ENCODE measurements around the gene COL1A2. TPM values are rescaled to one million over a fixed set of nuclear protein-coding genes. Genes with fewer than 3 reads are reported as not detected.

COL1A2 gene
- total and polyA plus RNA-seq, 2 of the 4 experiments (the other 2 are of a cell fraction), result 1,211 to 4,454 TPM

DNA sequence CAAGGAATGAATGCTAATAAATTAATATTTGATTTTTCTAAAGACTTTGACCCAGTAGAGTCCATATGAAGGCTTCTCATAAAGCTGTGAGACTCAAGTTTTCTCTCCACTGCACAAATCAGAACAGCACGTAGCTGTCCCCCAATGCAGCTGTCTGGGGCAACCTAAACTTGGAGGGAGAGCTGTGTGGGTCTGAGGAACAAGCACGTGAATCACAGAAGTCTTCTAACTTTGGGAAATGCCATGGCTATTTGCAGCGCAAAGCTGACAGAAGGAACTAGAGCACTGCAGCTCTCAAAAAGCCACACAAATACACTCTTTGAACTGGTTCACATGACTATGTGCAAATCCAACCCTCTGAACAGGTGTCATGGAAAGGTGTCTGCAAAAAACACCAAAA is 47.9 kb downstream of the COL1A2 start:
- H3K9me1 ChIP-seq (ENCODE audit: insufficient read depth, low read length), result no peaks in the 10 kb centered on the region; the same call in 1 of the 2 replicates
- no peak overlapping the region for H2AFZ ChIP-seq (replicated peaks; ENCODE audit: low read length, poor library complexity)
- ATAC-seq (ENCODE audit: low read depth), result no peak
- no peaks in the 10 kb centered on the region for H3K9me3 ChIP-seq (ENCODE audit: control insufficient read depth, insufficient read depth, low read length)
- no peak overlapping the region for H3K27ac ChIP-seq (ENCODE audit: insufficient read depth, low read length)
- in situ Hi-C loops (cut with MboI; ENCODE audit: low sequenced_read_pairs), result loop anchor here (25.0 kb wide), 1 partner anchor 530 kb away; the partner anchor contains the start of genes GNG11 and GNGT1
- no peak overlapping the region for H2AK9ac ChIP-seq (replicated peaks; ENCODE audit: low read depth, low read length, poor library complexity)
- ChIA-PET CTCF (interaction anchor here (0.7 to 8.2 kb wide), 2 partner anchors 153 to 757 kb away, joined by 5 to 79 read pairs; no protein-coding TSS in a partner anchor), POLR2A (ENCODE audit: unreplicated experiment) (no interaction called here)
- H2BK20ac ChIP-seq (ENCODE audit: low read depth, low read length), result no peak overlapping the region
- WGBS, 2 experiments (ENCODE audit: extremely low coverage in 2 of 2, insufficient read length in 1 of 2), result no CpG with 5 or more reads among the region's 3 CpGs
- H3K56ac ChIP-seq (ENCODE audit: extremely low read depth, insufficient read depth, low read length), result no peak overlapping the region
- no peak overlapping the region for H2BK120ac ChIP-seq (ENCODE audit: low read depth, low read length)
- H2AK5ac ChIP-seq (ENCODE audit: low read depth, low read length), result no peak overlapping the region
- no peaks in the 10 kb centered on the region; the same call in 1 of the 2 replicates for H3K27me3 ChIP-seq (ENCODE audit: control insufficient read depth, insufficient read depth, low read length)
- no peak overlapping the region for H2BK15ac ChIP-seq (ENCODE audit: low read depth, low read length)
- no peak overlapping the region for H4K91ac ChIP-seq (ENCODE audit: insufficient read depth, low read depth, low read length)
- no peaks in the 10 kb centered on the region for H3K36me3 ChIP-seq (ENCODE audit: control insufficient read depth, insufficient read depth, low read length)
- H4K5ac ChIP-seq (ENCODE audit: low read depth, low read length), result no peak overlapping the region
- H3K4me2 ChIP-seq (ENCODE audit: low read depth, low read length), result no peak overlapping the region
- intact Hi-C loops (cut with micrococcal nuclease), result no loop called here
- no peak overlapping the region for H3K23ac ChIP-seq (ENCODE audit: low read depth, low read length)
- BruUV-seq (replicated peaks), result no TSS peak
- TF ChIP-seq NFE2L2 (IDR thresholded peaks at IDR 0.05; ENCODE audit: low read depth, low read length) (no peak), FOS (IDR thresholded peaks at IDR 0.05; ENCODE audit: low read depth, low read length) (no peak)
- no peak for DNase-seq
- dilution Hi-C loops (cut with HindIII; ENCODE audit: low sequenced_read_pairs, unreplicated experiment), result no loop called here
- no peak overlapping the region for H3K4me3 ChIP-seq (ENCODE audit: insufficient read depth, low read depth, low read length)
- H3K79me1 ChIP-seq (ENCODE audit: low read depth in 1 of 2, low read length in 2 of 2), result no peaks in the 10 kb centered on the region
- H3K18ac ChIP-seq (ENCODE audit: low read depth, low read length), result no peak overlapping the region
- H4K8ac ChIP-seq (ENCODE audit: low read depth in 2 of 2, low read length in 2 of 2), result no peak overlapping the region
- no peak overlapping the region for H3K4ac ChIP-seq (ENCODE audit: low read depth, low read length)
- no peak overlapping the region for H3K9ac ChIP-seq (ENCODE audit: low read depth, low read length)
- peaks cover 8% of the 10 kb centered on the region for H3K4me1 ChIP-seq (ENCODE audit: control insufficient read depth, insufficient read depth, low read length)
- no peaks in the 10 kb centered on the region for H4K20me1 ChIP-seq (ENCODE audit: insufficient read depth, low read length)
- H2BK5ac ChIP-seq (ENCODE audit: low read depth, low read length, poor library complexity, severe bottlenecking), result no peak overlapping the region
- no peak overlapping the region for H3K14ac ChIP-seq (replicated peaks; ENCODE audit: low read depth, low read length)
